Measurements from ENCODE around the gene RHPN2.
"Not testable (repeated sequence)": the region's sequence is repeated elsewhere in the genome, so short reads cannot be mapped to it uniquely, and the experiment has no call there.

GRCh38 chr19:32977813-32978212 lies 86.9 kb downstream of the RHPN2 start:
- not testable (repeated sequence) for TF ChIP-seq CTCF (IDR thresholded peaks at IDR 0.05 in 8 of 11, conservative IDR thresholded peaks at IDR 0.05 in 3 of 11); POLR2A (IDR thresholded peaks at IDR 0.05)

Data from spleen (tissue), 7 donors.